Progenitor cell of endocrine pancreas (in vitro differentiated cells): ENCODE data around the gene ZNF573. TPM values are rescaled to one million over a fixed set of nuclear protein-coding genes. Genes with fewer than 3 reads are reported as not detected.
"Not testable (repeated sequence)": the region's sequence is repeated elsewhere in the genome, so short reads cannot be mapped to it uniquely, and the experiment has no call there.

ENCODE experiments used
- DNase-seq: peaks from one replicate; pipeline ENCODE4 v3.0.0; 2021; ENCODE audit warnings: low spot score; ENCODE audit not compliant: unreplicated experiment
- H3K27ac Mint-ChIP-seq: 2 replicates; pipeline ENCODE4 v1.8.0; 2021; ENCODE audit warnings: mild to moderate bottlenecking, moderate library complexity, mixed read lengths
- H3K27me3 Mint-ChIP-seq: 2 replicates; pipeline ENCODE4 v1.8.0; 2021; ENCODE audit warnings: mixed read lengths
- H3K36me3 Mint-ChIP-seq: 2 replicates; pipeline ENCODE4 v1.8.0; 2022; ENCODE audit warnings: mixed read lengths; ENCODE audit not compliant: insufficient read depth
- H3K4me1 Mint-ChIP-seq: 2 replicates; pipeline ENCODE4 v1.8.0; 2021; ENCODE audit warnings: low read depth, mixed read lengths
- H3K4me3 Mint-ChIP-seq: 2 replicates; pipeline ENCODE4 v1.8.0; 2021; ENCODE audit warnings: low read depth, mild to moderate bottlenecking, moderate library complexity, mixed read lengths
- H3K9me3 Mint-ChIP-seq: 2 replicates; pipeline ENCODE4 v1.8.0; 2021; ENCODE audit warnings: low read depth, mixed read lengths
- total RNA-seq: library from RNA; stranded (reverse); gene quantifications from 2 replicates; pipeline ENCODE4 v1.2.1, GENCODE V29; 2021
- TF ChIP-seq, protein P1 (sequence below): fragments of 200-600 bp; sonication (generic); IDR thresholded peaks from one replicate; pipeline ENCODE4 v1.5.0; 2021; ENCODE audit warnings: antibody characterized with exemption, mild to moderate bottlenecking; ENCODE audit not compliant: unreplicated experiment

Gene ZNF573
- total RNA-seq, 1 donor from 2014 or later, result 12.7 TPM

DNA sequence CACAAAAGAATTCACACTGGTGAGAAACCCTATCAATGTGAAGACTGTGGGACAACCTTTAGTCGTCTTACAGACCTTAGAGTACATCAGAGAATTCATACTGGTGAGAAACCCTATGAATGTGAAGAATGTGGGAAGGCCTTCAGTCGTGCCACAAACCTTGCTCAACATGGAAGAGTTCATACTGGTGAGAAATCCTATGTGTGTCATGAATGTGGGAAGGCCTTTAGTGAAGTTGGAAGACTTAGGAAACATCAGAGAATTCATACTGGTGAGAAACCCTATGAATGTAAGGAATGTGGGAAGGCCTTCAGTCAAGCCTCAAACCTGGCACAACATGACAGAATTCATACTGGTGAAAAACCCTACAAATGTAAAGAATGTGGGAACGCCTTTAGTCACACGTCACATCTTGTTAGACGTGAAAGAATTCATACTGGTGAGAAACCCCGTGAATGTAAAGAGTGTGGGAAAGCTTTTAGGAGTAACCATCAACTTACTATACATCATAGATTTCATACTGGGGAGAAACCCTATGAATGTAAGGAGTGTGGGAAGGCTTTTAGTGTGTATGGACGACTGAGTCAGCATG is 24.0 kb upstream of the ZNF573 start:
- Mint-ChIP-seq H3K27ac (no peak overlapping the region), H3K9me3 (peaks cover 57% of the 10 kb centered on the region), H3K27me3 (no peaks in the 10 kb centered on the region), H3K36me3 (peaks cover 7% of the 10 kb centered on the region), H3K4me3 (no peak overlapping the region), H3K4me1 (no peaks in the 10 kb centered on the region)
- no peak for DNase-seq
- TF ChIP-seq, protein P1, sequence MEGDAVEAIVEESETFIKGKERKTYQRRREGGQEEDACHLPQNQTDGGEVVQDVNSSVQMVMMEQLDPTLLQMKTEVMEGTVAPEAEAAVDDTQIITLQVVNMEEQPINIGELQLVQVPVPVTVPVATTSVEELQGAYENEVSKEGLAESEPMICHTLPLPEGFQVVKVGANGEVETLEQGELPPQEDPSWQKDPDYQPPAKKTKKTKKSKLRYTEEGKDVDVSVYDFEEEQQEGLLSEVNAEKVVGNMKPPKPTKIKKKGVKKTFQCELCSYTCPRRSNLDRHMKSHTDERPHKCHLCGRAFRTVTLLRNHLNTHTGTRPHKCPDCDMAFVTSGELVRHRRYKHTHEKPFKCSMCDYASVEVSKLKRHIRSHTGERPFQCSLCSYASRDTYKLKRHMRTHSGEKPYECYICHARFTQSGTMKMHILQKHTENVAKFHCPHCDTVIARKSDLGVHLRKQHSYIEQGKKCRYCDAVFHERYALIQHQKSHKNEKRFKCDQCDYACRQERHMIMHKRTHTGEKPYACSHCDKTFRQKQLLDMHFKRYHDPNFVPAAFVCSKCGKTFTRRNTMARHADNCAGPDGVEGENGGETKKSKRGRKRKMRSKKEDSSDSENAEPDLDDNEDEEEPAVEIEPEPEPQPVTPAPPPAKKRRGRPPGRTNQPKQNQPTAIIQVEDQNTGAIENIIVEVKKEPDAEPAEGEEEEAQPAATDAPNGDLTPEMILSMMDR, result no peak

DNA sequence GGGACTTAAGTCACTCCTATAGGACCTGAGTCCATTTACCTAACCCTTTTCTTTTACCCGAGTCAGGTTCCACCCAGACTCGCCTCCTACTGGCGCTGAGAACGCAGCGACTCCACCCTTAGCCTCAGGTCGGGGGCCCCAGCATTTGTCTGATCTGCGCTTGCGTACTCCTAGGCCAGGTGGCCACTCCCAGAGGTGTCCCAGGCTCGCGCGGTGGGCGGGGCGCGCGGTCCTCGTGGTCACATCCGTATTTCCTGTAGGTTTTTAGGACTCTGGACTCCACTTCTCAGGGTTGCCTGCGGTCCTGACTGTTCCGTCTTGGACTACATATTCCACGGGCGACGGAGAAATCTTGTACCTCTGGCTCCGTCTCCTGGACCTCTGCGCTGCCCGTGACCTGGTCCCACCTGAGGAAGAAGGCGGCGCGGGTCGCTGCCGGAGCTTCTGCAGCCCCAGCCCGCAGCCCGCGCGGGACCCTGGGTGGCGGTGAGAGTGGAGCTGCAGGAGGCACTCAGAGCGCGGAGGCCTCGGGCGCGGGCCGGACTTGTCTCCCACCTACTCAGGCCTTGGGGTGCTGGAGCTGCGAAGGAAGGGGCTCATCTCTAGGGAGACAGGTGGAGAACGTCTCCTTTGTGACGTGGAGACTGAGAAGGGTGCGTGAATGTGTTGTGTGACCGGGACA is 11.0 kb upstream of the ZNF573 start:
- Mint-ChIP-seq H3K4me3 (no peak overlapping the region), H3K27me3 (no peaks in the 10 kb centered on the region), H3K4me1 (no peaks in the 10 kb centered on the region), H3K27ac (no peak overlapping the region), H3K9me3 (peaks cover 49% of the 10 kb centered on the region), H3K36me3 (peaks cover 21% of the 10 kb centered on the region)
- TF ChIP-seq, protein P1, result no peak
- no peak for DNase-seq

DNA sequence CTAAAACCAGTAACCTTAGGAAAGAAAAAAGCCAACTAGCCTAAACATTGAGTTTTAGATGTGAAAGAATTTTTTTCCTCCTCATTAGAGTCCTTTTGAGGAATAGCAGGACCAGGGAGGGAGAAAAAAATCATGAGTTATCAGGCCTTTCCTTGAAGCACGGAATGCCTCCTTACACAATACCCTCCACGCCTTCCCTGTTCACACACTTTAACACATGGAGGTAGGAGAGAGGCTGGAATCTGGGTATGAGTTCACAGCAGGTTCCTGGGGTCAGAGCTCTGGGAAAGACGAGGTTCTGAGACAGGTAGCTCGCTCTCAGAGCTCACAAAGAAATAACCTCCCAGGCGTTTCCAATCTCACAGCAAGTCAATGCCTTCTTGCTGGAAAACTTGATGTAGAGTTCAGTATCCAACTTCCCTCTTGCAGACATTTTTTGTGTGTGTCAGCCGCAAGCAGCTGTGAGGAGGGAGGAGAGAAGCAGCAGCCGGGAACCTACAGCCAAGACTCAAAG is 716 bp downstream of the ZNF573 start:
- peaks cover 12% of the 10 kb centered on the region for H3K36me3 Mint-ChIP-seq
- H3K27me3 Mint-ChIP-seq, result no peaks in the 10 kb centered on the region
- DNase-seq, result no peak
- H3K4me1 Mint-ChIP-seq, result peaks cover 6% of the 10 kb centered on the region
- TF ChIP-seq, protein P1, result no peak
- peaks cover 10% of the 10 kb centered on the region for H3K9me3 Mint-ChIP-seq
- H3K4me3 Mint-ChIP-seq, result peak overlapping the region; percentile 97
- peak overlapping the region; percentile 97 for H3K27ac Mint-ChIP-seq

DNA sequence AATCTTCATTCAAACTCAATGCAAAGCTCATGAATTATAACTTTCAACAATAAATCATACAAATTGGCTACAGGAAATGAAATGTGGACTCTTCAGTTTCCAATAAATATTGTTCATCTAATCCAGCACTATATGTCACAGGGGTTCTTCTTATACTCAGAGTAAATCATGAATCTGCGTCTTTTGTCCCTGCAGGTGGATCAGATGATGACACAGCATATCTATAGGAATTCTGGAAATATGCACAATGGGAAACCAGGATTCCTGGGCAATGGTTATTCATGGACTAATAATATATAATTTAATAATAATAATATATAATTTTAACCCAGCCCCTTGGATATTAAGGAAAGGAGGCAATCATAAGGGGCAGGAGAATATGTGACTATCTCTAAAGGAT is 8.4 kb downstream of the ZNF573 start:
- DNase-seq, result no peak
- no peak overlapping the region for H3K27ac Mint-ChIP-seq
- TF ChIP-seq, protein P1, result no peak
- H3K4me3 Mint-ChIP-seq, result no peak overlapping the region
- no peaks in the 10 kb centered on the region for H3K27me3 Mint-ChIP-seq
- peaks cover 23% of the 10 kb centered on the region for H3K36me3 Mint-ChIP-seq
- no peaks in the 10 kb centered on the region for H3K4me1 Mint-ChIP-seq
- peaks cover 1% of the 10 kb centered on the region for H3K9me3 Mint-ChIP-seq

DNA sequence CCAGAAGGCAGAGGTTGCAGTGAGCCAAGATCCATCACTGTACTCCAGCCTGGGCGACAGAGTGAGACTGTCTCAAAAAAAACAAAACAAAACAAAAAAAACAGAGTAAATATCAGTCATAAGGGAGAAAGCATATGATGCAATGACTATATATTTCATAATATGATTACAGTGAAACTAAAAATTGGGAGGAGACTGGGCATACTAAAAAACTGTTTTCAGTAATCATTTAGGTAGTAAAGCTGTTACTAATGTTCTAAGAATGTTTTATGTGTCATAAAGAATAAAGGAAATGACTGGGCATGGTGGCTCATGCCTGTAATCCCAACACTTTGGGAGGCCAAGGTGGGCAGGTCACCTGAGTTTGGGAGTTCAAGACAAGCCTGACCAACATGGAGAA is 15.9 kb downstream of the ZNF573 start:
- Mint-ChIP-seq H3K9me3 (no peaks in the 10 kb centered on the region), H3K27me3 (no peaks in the 10 kb centered on the region), H3K36me3 (peaks cover 20% of the 10 kb centered on the region), H3K4me3 (no peak overlapping the region), H3K4me1 (no peaks in the 10 kb centered on the region), H3K27ac (no peak overlapping the region)
- no peak for DNase-seq
- TF ChIP-seq, protein P1, result no peak

DNA sequence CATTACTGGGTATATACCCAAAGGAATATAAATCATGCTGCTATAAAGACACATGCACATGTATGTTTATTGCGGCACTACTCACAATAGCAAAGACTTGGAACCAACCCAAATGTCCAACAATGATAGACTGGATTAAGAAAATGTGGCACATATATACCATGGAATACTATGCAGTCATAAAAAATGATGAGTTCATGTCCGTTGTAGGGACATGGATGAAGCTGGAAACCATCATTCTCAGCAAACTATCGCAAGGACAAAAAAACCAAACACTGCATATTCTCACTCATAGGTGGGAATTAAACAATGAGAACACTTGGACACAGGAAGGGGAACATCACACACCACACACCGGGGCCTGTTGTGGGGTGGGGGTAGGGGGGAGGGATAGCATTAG is 21.7 kb downstream of the ZNF573 start:
- not testable (repeated sequence) for H3K4me1 Mint-ChIP-seq, H3K27me3 Mint-ChIP-seq, H3K27ac Mint-ChIP-seq, H3K9me3 Mint-ChIP-seq, DNase-seq, H3K4me3 Mint-ChIP-seq
- H3K36me3 Mint-ChIP-seq, result peaks cover 27% of the 10 kb centered on the region
